Middle frontal gyrus (tissue), 1 donor: ENCODE results near the gene C1QL4.
"Not testable (repeated sequence)": the region's sequence is repeated elsewhere in the genome, so short reads cannot be mapped to it uniquely, and the experiment has no call there.

Source experiments
- DNase-seq: peaks from one replicate; pipeline ENCODE4 v3.0.0-alpha.2; 2015; ENCODE audit warnings: low spot score; ENCODE audit errors: extremely low spot score

Gene C1QL4

DNA sequence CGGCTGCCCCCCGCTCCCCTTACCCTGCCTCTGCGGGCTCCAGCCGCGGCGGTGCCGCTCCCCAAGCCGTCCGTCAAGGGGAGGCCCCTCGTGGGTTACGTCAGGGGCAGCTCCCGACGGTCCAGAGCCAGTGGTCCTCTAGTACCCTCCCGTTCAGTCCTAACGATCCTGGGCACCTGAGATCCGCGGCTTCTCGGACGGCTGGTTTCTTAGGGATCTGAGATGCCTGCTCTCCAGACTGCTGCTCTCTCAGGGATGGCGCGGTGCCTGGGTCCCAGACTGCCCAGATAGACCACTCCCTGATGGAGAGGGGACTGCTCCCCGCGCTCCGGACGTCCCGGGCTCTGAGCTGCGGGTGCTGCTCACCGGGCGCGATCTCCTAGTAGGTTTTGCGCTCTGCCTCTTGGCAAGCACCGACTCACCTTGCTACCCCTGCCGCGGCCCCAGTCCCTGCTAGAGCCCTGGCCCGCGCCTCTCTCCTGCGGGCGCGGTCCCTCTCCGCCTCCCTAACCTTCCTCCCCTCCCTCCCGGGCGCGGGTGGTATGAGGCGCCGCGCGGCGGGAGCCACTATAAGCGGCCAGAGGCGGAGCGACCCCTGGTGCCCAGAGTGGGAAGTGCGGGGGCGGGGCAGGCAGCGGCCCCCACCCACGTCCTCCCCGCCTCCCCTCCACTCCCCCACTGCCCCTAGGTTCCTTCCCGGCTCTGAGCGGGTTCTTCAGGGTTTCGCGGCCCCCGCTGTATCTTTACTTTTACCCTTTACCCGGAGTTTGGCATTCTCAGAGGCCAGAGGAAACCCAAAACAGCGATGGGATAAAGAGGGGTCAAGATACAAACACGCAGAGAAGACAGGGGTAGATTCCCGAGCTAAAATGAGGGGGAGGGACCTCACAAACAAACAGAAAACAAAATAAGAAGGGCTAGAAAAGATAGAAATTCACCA lies at the start of gene C1QL4:
Gene C1QL4 (minus strand): TSS at position 544 of the 940 bp plus-strand sequence. CDS start 711 bp downstream, outside the sequence.
- DNase-seq = no peak

DNA sequence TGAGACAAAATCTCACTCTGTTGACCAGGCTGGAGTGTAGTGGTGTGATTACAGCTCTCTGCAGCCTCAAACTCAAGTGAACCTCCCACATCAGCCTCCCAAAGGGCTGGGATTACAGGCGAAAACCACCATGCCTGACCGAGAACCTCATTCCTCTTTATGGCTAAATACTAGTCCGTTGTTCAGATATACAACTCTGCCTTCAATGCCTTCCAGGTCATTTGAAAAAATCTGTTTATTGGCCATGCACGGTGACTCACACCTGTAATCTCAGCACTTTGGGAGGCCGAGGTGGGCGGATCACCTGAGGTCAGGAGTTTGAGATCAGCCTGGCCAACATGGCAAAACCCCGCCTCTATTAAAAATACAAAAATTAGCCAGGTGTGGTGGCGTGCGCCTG lies 43.2 kb upstream of the C1QL4 start:
- not testable (repeated sequence) for DNase-seq

DNA sequence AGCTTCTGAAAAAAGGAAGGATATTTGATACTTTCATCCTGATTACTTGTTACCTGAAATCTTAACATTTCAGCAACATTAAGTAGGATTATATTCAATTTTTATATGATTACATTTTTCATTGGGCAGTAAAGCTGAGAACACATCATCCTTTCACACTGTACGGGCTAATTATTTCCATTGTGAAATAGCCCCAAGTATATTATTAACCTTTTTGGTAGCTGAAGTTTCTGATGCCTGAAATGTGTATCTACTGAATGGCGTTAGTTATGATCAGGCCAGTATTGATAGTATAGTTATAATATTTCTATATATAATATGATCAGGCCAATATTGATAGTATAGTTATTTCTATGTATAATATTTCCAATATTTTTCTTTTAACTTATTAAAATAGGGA lies 40.4 kb upstream of the C1QL4 start:
- no peak for DNase-seq

DNA sequence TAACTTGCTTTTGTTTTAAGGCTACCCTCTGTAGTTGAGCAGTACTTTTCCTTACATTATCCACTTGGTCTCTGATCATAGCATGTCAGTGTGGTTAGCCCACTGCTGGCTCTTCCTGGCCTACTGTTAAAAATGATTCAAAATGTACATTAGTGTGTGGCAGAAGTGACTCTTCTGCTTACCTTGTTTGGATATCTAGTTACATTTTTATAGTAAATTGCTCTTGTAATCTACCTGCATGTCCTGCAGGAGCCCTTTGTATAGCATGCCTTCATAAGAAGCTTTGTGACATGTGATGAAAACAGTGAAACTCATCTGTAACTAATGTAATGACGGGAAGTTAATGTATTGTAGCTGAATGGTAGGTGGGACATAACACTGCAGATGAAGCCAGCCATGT lies 38.4 kb upstream of the C1QL4 start:
- DNase-seq = no peak

DNA sequence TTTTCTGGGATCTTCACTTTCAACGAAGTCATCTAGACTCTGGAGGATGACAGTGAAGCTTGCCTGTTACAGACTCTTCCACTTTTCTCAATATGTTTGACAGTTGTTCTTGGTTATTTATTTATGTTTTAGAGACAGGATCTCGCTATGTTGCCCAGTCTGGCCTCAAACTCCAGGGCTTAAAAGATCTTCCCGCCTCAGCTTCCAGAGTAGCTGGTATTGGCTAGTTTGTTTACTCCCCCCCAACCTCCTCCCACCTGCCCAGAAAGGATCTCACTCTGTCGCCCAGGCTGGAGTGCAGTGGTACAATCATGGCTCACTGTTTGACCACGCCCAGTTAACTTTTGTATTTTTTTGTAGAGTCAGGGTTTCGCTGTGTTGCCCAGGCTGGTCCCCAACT lies 33.6 kb upstream of the C1QL4 start:
- no peak for DNase-seq

DNA sequence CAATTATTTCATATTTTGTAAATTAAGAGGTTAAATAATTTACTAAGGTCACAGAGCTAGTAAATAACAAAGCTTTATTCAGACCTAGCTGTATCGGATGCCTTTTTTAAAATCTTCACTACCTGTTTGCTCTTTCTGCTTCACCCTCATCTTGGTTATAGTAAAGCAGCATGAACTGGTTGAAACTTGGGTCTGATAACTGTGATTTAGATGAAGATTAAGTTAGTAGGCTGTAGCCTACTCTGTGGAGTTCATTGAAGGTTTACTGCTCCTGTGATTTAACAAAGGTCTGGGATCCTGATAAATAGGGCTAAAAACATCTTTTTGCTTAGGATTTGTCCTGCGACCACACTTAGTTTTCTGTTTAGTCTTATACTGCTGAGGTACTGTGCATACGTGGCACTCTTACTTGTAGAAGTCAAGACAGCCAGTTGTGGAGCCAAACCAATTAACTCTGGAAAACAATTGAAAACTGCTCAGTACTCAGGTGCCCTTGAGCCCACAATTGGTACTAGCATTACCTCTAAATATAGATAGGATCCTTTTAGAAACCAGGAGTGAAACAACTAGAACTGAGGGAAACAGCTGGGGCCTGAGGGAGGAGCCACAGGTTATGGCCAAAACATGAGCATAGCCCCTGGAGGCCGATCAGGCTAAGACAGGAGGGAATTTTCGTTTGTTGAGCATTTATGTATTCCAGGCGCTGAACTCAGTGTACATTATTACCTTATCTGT lies 32.6 kb upstream of the C1QL4 start:
- DNase-seq = no peak

DNA sequence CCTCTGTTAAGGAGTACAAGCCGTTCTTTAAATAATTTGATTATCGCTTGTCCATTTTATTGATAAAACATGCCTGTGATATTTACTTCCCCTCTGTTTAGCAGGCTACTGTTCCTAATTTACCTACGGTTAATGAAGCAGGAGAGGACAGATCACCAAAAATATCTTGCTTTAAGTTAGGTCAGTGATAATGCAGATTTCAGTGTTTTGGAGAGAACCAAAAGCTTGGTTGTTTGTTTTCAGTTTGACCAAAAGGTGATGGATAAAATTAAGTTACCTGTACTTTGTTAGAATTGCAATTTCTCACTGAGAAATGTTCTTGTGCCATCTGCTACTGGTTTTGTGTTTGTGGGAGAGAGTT lies 31.2 kb upstream of the C1QL4 start:
- no peak for DNase-seq

DNA sequence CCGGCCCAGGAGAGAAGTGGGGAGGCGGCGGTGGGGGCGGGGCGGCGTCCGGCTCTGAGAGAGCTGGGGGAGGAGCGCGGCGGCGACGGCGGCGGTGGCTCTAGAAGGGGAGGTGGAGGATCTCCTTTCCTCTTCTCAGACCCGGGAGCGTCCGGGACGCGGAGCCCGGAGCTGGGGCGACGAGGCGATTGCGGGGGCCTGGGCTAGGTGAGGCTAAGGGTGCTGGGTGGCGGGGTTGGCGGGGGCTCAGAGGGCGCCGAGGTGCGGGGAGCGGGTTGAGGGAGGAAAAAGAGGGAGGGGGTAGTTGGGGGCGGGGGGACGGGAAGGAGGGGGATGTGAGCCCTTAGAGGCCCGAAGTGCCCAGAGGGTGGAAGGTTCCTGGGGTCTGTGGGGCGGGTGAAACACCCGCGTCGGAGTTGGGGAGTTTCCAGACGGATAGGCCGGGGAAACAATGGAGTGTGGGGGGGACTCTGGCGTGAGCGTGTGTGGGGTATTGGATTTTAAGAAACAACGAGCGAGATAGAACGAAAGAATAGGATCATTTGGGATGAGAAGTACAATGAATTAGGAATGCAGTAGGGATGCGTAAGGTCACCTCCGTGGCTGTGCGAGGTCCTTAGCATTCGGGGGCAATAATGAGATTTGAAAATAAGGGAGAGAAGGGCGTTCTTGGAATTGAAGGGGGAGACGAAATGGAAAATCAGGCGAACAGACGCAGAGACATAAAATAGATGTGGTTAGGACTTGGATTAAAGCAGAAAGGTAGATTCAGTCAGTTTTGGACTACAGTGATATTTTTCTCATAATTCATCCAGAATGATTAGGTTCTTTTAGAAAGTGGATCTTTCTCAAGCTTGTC lies 30.6 kb upstream of the C1QL4 start, which contains the start of gene SPATS2:
Gene SPATS2 (plus strand): TSS at position 82 of the 859 bp plus-strand sequence. CDS start 93,551 bp downstream, outside the sequence.
- DNase-seq = no peak

DNA sequence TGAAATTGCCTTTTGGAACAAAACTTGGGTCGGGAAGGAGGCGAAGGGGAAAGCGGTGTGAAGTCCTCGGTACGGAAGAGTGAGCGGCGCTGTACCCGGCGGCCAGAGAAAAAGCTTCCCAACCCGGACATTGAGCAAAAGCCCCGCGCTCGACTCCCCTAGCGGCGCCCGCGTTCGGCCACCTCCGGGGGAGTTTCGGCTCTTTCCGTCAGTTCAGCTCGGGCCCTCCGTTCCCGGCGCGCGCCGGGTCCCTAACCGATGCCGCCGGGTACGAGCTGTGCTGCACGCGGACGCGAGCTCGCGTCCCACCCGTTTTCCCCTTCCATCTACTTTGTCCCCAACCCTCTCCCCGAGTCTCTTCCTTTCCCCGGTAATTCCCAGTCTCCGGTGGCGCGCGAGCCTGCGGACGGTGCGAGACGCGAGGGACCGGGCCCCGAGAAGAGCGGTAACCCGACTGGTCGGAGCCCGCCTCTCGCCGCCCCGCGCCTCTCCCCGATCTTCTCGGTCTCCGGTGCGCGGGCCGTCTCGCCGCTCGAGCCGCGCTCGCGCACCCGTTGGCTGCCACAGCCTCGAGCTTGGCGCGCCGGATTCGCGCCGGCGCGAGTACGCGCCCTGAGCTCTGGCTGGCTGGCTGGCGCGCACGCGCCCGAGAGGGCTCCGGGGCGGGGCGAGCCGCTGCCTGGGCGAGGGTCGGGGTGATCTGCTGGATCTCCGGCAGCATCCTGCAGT lies 29.8 kb upstream of the C1QL4 start:
- DNase-seq = peak; percentile 83

DNA sequence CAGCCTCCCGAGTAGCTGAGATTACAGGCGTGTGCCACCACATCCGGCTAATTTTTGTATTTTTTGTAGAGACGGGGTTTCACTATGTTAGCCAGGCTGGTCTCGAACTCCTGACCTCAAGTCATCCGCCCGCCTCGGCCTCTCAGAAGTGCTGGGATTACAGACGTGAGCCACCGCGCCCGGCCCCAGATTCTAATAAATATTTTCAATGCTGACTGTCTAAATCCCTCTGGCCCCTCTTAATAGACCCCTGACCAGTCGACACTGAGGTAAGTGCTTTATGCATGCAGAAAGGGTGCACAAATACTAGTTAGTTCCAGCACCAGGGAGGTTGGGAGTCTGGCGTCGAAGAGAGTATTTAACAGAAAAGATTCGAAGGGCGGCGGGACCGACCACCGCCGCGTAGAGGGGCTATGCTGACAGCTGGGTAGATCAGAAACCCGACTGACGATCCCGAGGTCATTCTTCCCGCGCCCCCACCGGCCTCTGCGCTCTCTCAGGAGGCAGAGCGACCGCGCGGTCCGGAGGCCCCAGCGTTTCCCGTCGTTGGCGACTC lies 29.2 kb upstream of the C1QL4 start:
- no peak for DNase-seq

DNA sequence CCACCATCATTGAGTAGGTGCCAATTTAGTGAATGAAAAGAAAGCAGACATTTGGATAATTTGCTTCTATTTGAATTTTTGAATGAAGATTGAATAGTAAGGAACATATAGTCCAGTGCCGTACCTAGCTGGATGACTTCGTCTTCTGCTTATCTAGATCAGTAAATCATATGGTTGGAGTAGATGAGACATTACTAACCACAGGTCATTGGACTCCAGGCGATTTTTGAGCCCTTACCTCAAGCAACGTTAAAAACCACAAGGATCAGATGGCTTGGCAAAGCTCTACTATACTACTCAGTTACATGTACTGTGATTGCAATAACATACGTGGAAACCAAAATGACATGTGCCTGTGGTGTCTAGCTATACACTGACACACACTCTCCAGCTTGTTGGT lies 28.6 kb upstream of the C1QL4 start:
- no peak for DNase-seq

DNA sequence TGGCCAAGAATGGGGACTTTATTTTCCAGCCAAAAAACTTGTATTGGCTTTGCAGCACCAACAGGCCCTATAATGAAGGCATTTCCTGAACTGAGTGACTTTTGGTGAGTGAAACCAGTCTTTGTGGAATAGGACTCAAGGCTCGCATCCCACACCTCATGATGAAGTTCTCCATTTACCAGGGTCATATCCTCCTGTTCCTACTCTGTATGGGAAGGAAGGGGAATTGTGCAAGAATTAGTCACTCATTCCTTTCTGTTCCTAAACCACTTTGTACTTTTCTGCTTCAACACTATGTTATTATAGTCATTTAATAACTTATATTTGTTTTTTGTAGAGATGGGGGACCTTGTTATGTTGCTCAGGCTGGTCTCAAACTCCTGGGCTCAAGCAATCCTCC lies 28.0 kb upstream of the C1QL4 start:
- DNase-seq = no peak

DNA sequence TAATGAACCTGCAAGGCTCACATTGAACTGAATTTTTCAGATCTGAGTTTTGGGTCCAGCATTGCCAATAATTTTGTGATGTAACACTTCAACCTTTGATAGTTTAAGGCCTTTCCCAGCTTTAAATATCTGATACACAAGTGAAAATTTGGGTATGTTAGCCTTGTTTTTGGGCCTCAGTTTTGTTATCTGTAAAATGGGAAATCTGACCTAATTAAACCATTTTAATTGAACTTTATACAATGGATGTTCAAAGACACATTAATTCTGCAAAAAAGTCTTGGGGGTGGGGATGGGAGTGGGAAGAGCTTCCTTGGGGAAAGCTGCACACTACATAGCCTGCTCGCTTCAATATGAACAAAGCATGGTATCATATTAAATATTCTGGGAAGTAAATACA lies 25.1 kb upstream of the C1QL4 start:
- no peak for DNase-seq

DNA sequence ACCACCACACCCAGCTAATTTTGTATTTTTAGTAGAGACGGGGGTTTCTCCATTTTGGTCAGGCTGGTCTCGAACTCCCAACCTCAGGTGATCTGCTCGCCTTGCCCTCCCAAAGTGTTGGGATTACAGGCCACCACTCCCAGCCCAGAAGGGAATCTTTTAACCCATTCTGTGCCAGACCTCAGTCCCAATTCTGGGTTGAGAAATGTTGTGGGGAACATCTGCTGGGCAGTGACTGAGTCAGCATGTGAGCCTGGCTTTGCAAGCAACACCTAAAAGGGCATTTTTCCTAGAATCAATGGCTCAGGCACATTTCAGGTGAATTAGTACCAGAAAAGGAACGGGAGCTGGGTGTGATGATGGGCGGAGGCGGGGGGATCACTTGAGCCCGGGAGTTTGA lies 22.7 kb upstream of the C1QL4 start:
- no peak for DNase-seq

DNA sequence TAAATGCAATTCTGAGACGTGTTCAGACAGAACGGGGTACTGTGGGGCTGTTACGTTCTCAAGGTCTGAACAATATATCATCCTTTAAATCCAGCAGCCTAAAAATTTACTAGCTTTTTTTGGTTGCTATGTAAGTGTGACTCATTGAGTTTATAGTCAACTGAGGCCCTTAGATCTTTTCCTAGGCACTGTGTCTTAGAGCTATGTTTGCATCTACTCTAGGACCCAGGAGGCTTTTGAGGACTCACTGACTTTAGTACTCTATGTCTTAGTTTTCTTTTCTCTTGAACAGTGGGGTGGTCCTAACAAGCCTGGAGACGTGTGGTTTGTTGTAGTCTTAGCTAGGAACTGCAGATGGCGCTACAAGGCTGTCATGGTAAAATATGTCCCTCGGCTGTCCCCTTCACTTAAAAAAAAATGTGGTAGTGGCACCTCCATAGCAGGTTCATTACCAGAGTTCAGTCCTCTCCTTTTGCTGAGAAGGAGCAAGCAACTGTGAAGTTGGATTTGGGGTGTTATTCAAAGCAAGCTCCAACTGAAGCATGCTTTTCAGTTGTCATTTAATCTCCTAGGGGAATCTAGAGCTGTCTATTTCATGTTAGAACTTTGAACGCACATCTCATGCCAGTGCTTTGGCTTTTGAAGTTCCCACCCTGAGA lies 21.6 kb upstream of the C1QL4 start:
- DNase-seq = peak; percentile 40

DNA sequence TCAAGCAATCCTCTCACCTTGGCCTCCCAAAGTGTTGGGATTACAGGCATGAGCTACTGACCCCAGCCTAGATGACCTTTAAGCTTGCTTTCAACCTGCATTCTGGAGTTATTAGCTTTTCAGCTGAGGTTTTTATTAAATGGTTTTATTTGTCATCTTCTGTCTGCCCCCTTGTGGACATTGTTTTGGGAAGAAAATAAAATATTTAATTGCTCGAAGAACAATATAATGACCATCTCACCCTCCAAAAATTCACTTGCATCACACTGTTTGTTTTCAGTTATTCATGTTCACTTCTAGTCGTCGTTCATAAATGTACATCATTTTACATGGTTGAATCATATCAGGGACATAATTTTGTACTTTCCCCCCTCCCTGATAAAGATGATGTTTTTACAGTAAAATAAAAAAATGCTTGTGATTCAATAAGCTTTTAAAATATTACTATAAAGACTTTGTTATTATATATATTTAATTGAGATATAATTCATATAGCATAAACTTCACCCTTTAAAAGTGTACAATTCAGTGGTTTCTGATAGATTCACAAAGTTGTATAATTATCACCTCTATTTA lies 20.2 kb upstream of the C1QL4 start:
- DNase-seq = no peak

DNA sequence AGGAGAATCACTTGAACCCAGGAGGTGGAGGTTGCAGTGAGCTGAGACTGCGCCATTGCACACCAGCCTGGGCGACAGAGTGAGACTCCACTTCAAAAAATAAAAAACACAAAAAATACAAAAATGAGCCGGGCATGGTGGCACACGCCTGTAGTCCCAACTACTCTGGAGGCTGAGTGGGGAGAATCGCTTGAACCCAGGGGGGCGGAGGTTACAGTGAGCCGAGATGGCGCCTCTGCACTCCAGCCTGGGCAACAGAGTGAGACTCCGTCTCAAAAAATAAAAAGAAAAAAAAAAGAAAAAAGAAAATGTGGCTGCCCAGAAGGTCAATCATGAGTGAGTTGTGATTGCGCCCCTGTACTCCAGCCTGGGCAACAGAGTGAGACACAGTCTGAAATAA lies 18.9 kb upstream of the C1QL4 start:
- DNase-seq = no peak

DNA sequence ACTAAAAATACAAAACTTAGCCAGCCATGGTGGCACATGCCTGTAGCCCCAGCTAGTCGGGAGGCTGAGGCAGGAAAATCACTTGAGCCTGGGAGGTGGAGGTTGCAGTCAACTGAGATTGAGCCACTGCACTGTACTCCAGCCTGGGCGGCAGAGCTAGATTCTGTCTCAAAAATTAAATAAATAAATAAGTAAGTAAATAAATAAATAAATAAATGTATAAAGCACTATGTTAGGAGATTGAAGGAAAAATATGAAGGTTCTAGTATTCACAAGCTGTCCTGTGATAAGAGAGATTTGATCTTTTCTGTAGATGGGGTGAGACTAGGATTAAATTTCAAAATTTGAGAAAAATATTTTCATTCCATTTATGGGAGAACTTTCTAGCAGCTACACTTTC lies 15.4 kb upstream of the C1QL4 start:
- no peak for DNase-seq

DNA sequence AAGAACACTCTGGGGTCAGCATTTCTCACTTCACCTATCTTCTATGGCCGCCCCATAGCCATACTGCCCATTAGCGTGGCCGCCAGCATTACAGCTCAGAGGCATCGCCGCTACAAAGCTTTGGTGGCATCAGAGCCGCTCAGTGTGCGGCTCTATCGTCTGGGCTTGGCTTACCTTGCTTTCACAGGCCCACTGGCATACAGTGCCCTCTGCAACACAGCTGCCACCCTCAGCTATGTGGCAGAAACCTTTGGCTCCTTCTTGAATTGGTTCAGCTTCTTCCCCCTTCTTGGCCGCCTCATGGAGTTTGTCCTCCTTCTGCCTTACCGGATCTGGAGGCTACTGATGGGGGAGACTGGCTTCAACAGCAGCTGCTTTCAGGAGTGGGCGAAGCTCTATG lies 12.3 kb upstream of the C1QL4 start:
- DNase-seq = no peak

DNA sequence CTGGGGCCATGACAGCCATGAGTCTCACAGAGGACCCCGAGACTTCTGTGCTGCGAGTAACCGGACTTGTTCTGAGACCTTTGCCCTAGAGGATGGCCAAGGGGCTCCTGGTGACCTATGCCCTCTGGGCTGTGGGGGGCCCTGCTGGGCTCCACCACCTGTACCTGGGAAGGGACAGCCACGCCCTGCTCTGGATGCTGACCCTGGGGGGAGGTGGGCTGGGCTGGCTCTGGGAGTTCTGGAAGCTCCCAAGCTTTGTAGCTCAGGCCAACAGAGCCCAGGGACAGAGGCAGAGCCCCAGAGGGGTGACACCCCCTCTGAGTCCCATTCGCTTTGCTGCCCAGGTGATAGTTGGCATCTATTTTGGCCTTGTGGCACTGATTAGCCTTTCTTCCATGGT lies 11.8 kb upstream of the C1QL4 start:
- DNase-seq = no peak
